ENCODE results near the gene ACTR8.
"Not testable (repeated sequence)": the region's sequence is repeated elsewhere in the genome, so short reads cannot be mapped to it uniquely, and the experiment has no call there.

The ACTR8 gene

GRCh38 chr3:53881691-53882593 lies at the start of gene ACTR8:
Gene ACTR8 (minus strand): TSS chr3:53882152. CDS start chr3:53882101, 51 bp downstream.
- DNase-seq: peak; percentile 80

- DNase-seq: not testable (repeated sequence)
These were observed 45.4 kb upstream of the ACTR8 start for GRCh38 chr3:53927208-53927872.

- no peak for DNase-seq
These were observed 39.3 kb upstream of the ACTR8 start for GRCh38 chr3:53921296-53921695.

GRCh38 chr3:53919741-53920140 lies 37.8 kb upstream of the ACTR8 start:
- DNase-seq: no peak

GRCh38 chr3:53913401-53913800 lies 31.4 kb upstream of the ACTR8 start:
- no peak for DNase-seq

- no peak for DNase-seq
These were observed 20.8 kb upstream of the ACTR8 start for GRCh38 chr3:53902711-53903110.

- no peak for DNase-seq
These were observed 20.1 kb upstream of the ACTR8 start for GRCh38 chr3:53902067-53902466.

- no peak for DNase-seq
These were observed 18.8 kb upstream of the ACTR8 start for GRCh38 chr3:53900666-53901331.

GRCh38 chr3:53899750-53900149 lies 17.8 kb upstream of the ACTR8 start:
- no peak for DNase-seq

- DNase-seq: no peak
These were observed 10.3 kb upstream of the ACTR8 start for GRCh38 chr3:53892286-53892637.

GRCh38 chr3:53891497-53892285 lies 9.7 kb upstream of the ACTR8 start, which contains the start of gene SELENOK:
Gene SELENOK (minus strand): TSS chr3:53891859.
- DNase-seq: peak; percentile 99

- peak; percentile 15 for DNase-seq
These were observed 8.9 kb upstream of the ACTR8 start for GRCh38 chr3:53890726-53891475.

GRCh38 chr3:53888232-53888631 lies 6.3 kb upstream of the ACTR8 start:
- no peak for DNase-seq

- no peak for DNase-seq
These were observed 5.5 kb upstream of the ACTR8 start for GRCh38 chr3:53887446-53887845.

GRCh38 chr3:53885239-53885638 lies 3.3 kb upstream of the ACTR8 start:
- DNase-seq: no peak

- DNase-seq: no peak
These were observed 2.7 kb upstream of the ACTR8 start for GRCh38 chr3:53884623-53885022.

GRCh38 chr3:53883008-53883407 lies 1.1 kb upstream of the ACTR8 start:
- DNase-seq: no peak

- no peak for DNase-seq
These were observed 1.3 kb downstream of the ACTR8 start for GRCh38 chr3:53880396-53881345.

- no peak for DNase-seq
These were observed 16.0 kb downstream of the ACTR8 start for GRCh38 chr3:53865732-53866499.

GRCh38 chr3:53863145-53863544 lies 18.8 kb downstream of the ACTR8 start:
- no peak for DNase-seq
